Common myeloid progenitor, CD34-positive (primary cell): Measurements from ENCODE around the gene PDE4D.

Experiments
- CTCF ChIA-PET: fragments of 350-600 bp; sonication (Branson Sonifier 250); formaldehyde crosslinking; loops from one replicate; lab custom pipeline; 2021; ENCODE audit warnings: antibody characterized with exemption; lab: Charles Lee
- POLR2A ChIA-PET: fragments of 350-600 bp; sonication (Branson Sonifier 250); formaldehyde crosslinking; loops from one replicate; lab custom pipeline; 2021; ENCODE audit warnings: antibody characterized with exemption; lab: Charles Lee
- DNase-seq, 3 donors: peaks; one replicate each; pipeline versions ENCODE4 v3.0.0 to v3.0.0-alpha.2; 2013
- H3K27ac ChIP-seq, 2 experiments: 1 replicate in 1 of 2; 2 replicates in 1 of 2; pipeline ENCODE4 v1.7.0; 2013; ENCODE audit warnings: inconsistent platforms in 2 of 2, low read length in 2 of 2, mild to moderate bottlenecking in 2 of 2, low read depth in 1 of 2, moderate library complexity in 1 of 2; ENCODE audit not compliant: severe bottlenecking in 2 of 2, insufficient read depth in 1 of 2, poor library complexity in 1 of 2
- H3K27me3 ChIP-seq, 5 experiments: replicated peaks in 2 of 5; 1 replicate in 3 of 5; 2 replicates in 2 of 5; pipeline versions ENCODE4 v1.6.1 to v1.7.0; 2013; ENCODE audit warnings: low read length in 4 of 5, mild to moderate bottlenecking in 2 of 5, moderate library complexity in 2 of 5, inconsistent platforms in 1 of 5; ENCODE audit not compliant: insufficient read depth in 5 of 5, control insufficient read depth in 4 of 5
- H3K36me3 ChIP-seq, 4 experiments: 1 replicate in 2 of 4; 2 replicates in 2 of 4; pipeline versions ENCODE4 v1.6.1 to v1.7.0; 2013; ENCODE audit warnings: low read length in 3 of 4, control low read depth in 1 of 4, mild to moderate bottlenecking in 1 of 4; ENCODE audit not compliant: control insufficient read depth in 4 of 4, insufficient read depth in 4 of 4
- H3K4me1 ChIP-seq, 4 experiments: 1 replicate in 3 of 4; 2 replicates in 1 of 4; pipeline versions ENCODE4 v1.6.1 to v1.7.1; 2013; ENCODE audit warnings: low read length in 3 of 4, mild to moderate bottlenecking in 3 of 4, control low read depth in 1 of 4, inconsistent platforms in 1 of 4, moderate library complexity in 1 of 4; ENCODE audit not compliant: control insufficient read depth in 4 of 4, insufficient read depth in 4 of 4; ENCODE audit errors: control extremely low read depth in 1 of 4
- H3K4me3 ChIP-seq, 7 experiments: 1 replicate in 4 of 7; 2 replicates in 3 of 7; pipeline versions ENCODE4 v1.5.1 to v1.7.0; 2013; ENCODE audit warnings: mild to moderate bottlenecking in 7 of 7, low read length in 6 of 7, moderate library complexity in 6 of 7, inconsistent platforms in 2 of 7, low read depth in 2 of 7, control low read depth in 1 of 7; ENCODE audit not compliant: insufficient read depth in 4 of 7, control insufficient read depth in 1 of 7; ENCODE audit errors: extremely low read depth in 1 of 7
- H3K9me3 ChIP-seq, 5 experiments: 1 replicate in 4 of 5; 2 replicates in 1 of 5; pipeline versions ENCODE4 v1.6.1 to v1.7.1; 2013; ENCODE audit warnings: low read length in 4 of 5, mild to moderate bottlenecking in 2 of 5, inconsistent platforms in 1 of 5, low read depth in 1 of 5, moderate library complexity in 1 of 5; ENCODE audit not compliant: control insufficient read depth in 4 of 5, insufficient read depth in 2 of 5; ENCODE audit errors: control extremely low read depth in 1 of 5
- WGBS: methylation state at CpG from one replicate; pipeline ENCODE4 v1.1.5; 2013; ENCODE audit not compliant: insufficient coverage; 5-methylcytosine and 5-hydroxymethylcytosine counted together

The PDE4D gene

DNA sequence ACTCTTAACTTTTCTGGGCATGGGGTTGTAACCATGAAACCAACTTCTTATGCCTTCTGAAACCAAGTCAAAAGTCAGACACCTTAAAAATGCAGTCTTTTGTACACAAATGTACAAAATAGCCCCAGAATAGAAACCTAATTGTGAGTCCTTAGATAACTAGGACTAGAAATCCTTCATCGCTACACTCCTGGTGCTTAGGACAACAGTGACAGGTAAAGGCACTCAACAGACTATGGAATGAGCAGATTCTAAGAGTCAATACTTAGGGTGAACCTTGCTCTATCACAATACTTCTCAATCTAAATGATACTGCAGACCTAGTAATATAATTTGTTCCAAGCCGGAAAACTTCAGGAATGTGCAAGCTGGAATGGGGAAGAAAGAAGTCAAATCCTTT lies 163.7 kb downstream of the PDE4D start:
- H3K27me3 ChIP-seq: no peaks in the 10 kb centered on the region
- H3K9me3 ChIP-seq: no peaks in the 10 kb centered on the region
- no peaks in the 10 kb centered on the region for H3K4me1 ChIP-seq
- H3K36me3 ChIP-seq: no peaks in the 10 kb centered on the region
- POLR2A ChIA-PET: no interaction called here
- CTCF ChIA-PET: interaction anchor here (1.8 kb wide), 1 partner anchor 349 kb away, joined by 5 read pairs; no protein-coding TSS in a partner anchor
- 100% methylated on average over 2 of the region's 2 CpGs for WGBS
- H3K4me3 ChIP-seq: no peak overlapping the region
- DNase-seq: no peak
- H3K27ac ChIP-seq: no peak overlapping the region

DNA sequence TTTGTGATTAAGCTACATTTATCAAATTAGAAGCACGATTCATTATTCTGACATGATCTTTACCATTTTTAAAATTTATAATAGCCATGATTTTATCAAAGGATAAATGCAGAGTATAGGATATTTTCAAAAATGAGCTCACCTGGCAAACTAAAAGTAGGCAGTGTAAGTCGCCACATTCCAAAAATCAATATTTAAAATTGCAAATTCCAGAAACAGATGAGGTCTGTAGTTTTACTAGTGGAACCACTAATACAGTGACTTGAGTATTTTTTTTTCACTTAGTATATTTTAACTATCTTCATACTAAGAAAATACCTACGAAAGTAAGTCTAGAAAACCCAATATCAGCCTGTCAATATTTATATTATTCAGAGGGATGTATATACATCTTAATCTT lies 164.2 kb downstream of the PDE4D start:
- no CpG with 5 or more reads among the region's 3 CpGs for WGBS
- CTCF ChIA-PET: interaction anchor here (1.8 kb wide), 1 partner anchor 349 kb away, joined by 5 read pairs; no protein-coding TSS in a partner anchor
- Histone ChIP-seq H3K4me3 (no peak overlapping the region), H3K36me3 (no peaks in the 10 kb centered on the region), H3K9me3 (no peaks in the 10 kb centered on the region), H3K27me3 (no peaks in the 10 kb centered on the region), H3K4me1 (no peaks in the 10 kb centered on the region), H3K27ac (no peak overlapping the region)
- POLR2A ChIA-PET: no interaction called here
- DNase-seq: no peak

- no peak overlapping the region for H3K27ac ChIP-seq
- ChIA-PET CTCF (no interaction called here), POLR2A (no interaction called here)
- no peaks in the 10 kb centered on the region for H3K36me3 ChIP-seq
- H3K4me1 ChIP-seq: no peaks in the 10 kb centered on the region
- no peaks in the 10 kb centered on the region for H3K9me3 ChIP-seq
- no peaks in the 10 kb centered on the region for H3K27me3 ChIP-seq
- H3K4me3 ChIP-seq: no peak overlapping the region
- no CpG with 5 or more reads among the region's 1 CpG for WGBS
- DNase-seq: no peak
Measured at GRCh38 chr5:59728356-59728755, 165.2 kb downstream of the PDE4D start.

DNA sequence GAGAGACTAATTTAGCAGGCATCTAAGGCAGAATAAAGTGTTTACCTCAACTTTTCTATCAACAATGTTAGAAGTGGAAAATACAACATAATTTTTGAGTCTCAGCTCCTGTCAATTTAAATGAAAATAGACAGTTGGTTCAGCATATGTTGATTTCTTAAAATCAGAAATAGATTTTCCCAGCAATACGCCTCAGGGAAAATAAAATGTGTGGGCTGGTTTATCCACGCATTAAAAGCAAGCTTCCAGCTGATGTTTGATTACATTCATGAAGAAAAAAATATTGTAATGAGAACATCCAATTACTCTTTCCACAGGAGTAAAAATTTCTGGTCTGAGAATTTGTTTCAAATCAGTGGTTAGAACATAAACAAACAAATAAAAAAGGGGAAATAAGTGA lies 166.3 kb downstream of the PDE4D start:
- WGBS: no CpG with 5 or more reads among the region's 2 CpGs
- ChIA-PET POLR2A (no interaction called here), CTCF (interaction anchor here (0.7 kb wide), 1 partner anchor 346 kb away, joined by 4 read pairs; no protein-coding TSS in a partner anchor)
- DNase-seq: no peak
- H3K27me3 ChIP-seq: no peaks in the 10 kb centered on the region
- H3K36me3 ChIP-seq: no peaks in the 10 kb centered on the region
- H3K9me3 ChIP-seq: no peaks in the 10 kb centered on the region
- H3K4me1 ChIP-seq: no peaks in the 10 kb centered on the region
- H3K4me3 ChIP-seq: no peak overlapping the region
- H3K27ac ChIP-seq: no peak overlapping the region

DNA sequence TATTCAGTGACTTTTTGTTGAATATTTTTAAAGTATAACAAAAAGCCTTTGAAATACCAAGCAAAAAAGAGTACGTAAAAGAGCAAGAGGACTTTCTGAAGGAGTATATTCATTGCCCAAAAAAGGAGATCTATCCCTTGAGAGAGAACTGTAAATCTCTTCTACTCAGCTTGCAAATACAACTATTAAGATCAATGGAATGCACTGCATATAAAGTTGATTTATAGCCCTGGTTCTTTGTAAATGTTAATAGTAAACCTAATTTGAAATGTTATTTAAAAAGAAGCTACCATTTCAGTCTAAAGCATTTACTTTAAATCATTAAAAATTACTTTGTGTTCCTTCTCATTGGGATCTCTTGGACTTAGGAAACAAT lies 168.1 kb downstream of the PDE4D start:
- Histone ChIP-seq H3K9me3 (no peaks in the 10 kb centered on the region), H3K4me1 (no peaks in the 10 kb centered on the region), H3K4me3 (no peak overlapping the region), H3K36me3 (no peaks in the 10 kb centered on the region), H3K27ac (no peak overlapping the region), H3K27me3 (no peaks in the 10 kb centered on the region)
- DNase-seq: no peak
- ChIA-PET CTCF (interaction anchor here (0.7 to 1.7 kb wide), 7 partner anchors 15 to 537 kb away, joined by 3 to 9 read pairs (median 4); no protein-coding TSS in a partner anchor), POLR2A (no interaction called here)
- WGBS: no CpG with 5 or more reads among the region's 1 CpG

DNA sequence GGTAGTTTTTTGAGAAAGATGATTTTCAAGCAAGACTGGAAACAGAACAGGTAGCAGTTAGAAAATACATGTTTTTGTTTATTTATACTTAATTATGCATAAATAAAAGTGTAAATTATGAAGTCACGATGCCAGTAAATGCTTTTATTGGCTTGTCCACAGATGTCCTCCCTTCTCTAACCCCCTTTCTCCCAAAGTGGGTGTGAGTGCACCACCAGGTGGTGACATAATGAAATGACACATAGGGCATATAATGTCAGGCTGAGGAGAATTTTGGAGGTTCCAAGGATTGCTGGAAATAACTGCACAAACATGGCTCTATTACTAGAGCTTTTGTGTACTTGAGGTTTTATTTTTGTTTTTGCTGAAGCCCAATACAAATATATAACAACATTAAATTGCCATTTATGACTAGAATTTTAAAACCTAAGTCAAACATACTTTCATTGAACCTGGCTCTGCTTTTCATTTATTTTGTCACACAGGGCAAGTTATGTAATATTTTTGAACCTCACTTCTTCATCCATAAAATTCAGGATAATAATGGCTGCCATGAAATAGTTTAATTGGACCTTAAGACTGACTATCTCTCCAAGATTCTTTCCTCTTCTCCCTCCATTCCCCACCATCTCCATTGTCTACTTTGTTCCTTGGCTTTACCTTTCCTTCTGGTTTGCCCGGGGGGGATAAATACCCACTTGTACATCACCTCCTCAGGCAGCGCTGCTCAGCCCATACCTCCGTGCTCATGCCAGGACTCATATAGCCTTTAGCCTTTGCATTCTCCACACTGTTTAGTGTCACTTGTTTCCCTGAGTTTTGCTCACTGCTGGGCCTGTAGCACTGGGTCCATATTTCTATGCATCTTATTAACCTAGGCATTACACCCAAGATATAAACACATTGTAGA lies 168.8 kb downstream of the PDE4D start:
- POLR2A ChIA-PET: no interaction called here
- peak; percentile 44 to 69 (median 66) for DNase-seq
- H3K4me3 ChIP-seq: no peak overlapping the region
- H3K4me1 ChIP-seq: no peaks in the 10 kb centered on the region
- H3K36me3 ChIP-seq: no peaks in the 10 kb centered on the region
- 100% methylated on average over 2 of the region's 4 CpGs for WGBS
- CTCF ChIA-PET: interaction anchor here (0.7 to 1.6 kb wide), 5 partner anchors 65 to 536 kb away, joined by 3 to 5 read pairs (median 4); no protein-coding TSS in a partner anchor
- no peak overlapping the region for H3K27ac ChIP-seq
- no peaks in the 10 kb centered on the region for H3K9me3 ChIP-seq
- H3K27me3 ChIP-seq: no peaks in the 10 kb centered on the region

DNA sequence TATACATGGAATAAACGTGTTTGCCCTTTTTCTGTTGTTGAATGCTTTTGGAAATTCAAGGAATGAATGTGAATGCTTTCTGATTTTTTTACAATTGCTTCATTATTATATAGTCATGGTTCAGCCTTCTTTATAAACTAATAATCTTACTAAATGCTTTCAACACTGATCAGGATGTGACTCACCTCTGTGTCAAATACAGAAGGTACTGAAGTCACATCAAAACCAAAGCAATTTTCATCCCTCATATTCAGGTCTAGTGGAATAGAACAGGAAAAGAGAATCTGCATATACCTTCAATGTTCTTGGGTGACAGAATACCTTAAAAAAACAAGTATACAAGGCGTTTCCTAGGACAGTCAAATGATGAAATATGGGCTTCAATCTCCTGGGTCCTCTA lies 170.7 kb downstream of the PDE4D start:
- H3K9me3 ChIP-seq: no peaks in the 10 kb centered on the region
- H3K4me3 ChIP-seq: no peak overlapping the region
- ChIA-PET CTCF (interaction anchor here (2.0 kb wide), 1 partner anchor 217 kb away, joined by 6 read pairs; no protein-coding TSS in a partner anchor), POLR2A (no interaction called here)
- no peak overlapping the region for H3K27ac ChIP-seq
- H3K36me3 ChIP-seq: no peaks in the 10 kb centered on the region
- no peaks in the 10 kb centered on the region for H3K27me3 ChIP-seq
- WGBS: no CpG with 5 or more reads among the region's 2 CpGs
- H3K4me1 ChIP-seq: no peaks in the 10 kb centered on the region
- peak in 1 of 3 donors; percentile 4 for DNase-seq
